ENCODE data around the gene COL21A1. TPM values are rescaled to one million over a fixed set of nuclear protein-coding genes. Genes with fewer than 3 reads are reported as not detected.

The COL21A1 gene
- total RNA-seq, 1 donor: 29.0 TPM

- DNase-seq (ENCODE audit: low read depth): peak; percentile 78
- TF ChIP-seq, protein P1, sequence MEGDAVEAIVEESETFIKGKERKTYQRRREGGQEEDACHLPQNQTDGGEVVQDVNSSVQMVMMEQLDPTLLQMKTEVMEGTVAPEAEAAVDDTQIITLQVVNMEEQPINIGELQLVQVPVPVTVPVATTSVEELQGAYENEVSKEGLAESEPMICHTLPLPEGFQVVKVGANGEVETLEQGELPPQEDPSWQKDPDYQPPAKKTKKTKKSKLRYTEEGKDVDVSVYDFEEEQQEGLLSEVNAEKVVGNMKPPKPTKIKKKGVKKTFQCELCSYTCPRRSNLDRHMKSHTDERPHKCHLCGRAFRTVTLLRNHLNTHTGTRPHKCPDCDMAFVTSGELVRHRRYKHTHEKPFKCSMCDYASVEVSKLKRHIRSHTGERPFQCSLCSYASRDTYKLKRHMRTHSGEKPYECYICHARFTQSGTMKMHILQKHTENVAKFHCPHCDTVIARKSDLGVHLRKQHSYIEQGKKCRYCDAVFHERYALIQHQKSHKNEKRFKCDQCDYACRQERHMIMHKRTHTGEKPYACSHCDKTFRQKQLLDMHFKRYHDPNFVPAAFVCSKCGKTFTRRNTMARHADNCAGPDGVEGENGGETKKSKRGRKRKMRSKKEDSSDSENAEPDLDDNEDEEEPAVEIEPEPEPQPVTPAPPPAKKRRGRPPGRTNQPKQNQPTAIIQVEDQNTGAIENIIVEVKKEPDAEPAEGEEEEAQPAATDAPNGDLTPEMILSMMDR (IDR thresholded peaks at IDR 0.05; ENCODE audit: insufficient read depth, low read length): no peak
- H3K4me3 ChIP-seq (ENCODE audit: low read depth, low read length): no peak overlapping the region
Measured at GRCh38 chr6:56227071-56227879, 20.1 kb downstream of the COL21A1 start.

DNA sequence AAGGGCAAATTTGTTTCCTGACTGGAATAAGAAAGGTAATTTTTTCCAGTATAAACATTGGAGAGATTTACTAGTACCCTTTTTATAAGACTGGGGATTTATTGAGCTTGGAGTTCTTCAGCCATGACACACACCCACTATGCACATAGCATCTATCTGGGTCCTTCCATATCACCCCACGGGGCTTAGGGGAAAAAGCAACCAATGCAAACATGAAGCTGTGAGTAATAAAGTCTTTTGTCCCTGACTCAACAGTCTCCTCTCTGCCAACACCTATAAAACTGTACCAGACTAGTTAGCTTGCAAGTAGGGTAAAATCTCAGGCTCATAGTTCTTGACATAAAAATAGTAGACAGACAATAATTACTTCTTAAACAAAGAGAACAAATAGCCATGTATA is 23.4 kb downstream of the COL21A1 start:
- H3K4me3 ChIP-seq (ENCODE audit: low read depth, low read length): no peak overlapping the region
- peak; percentile 68 for DNase-seq (ENCODE audit: low read depth)
- TF ChIP-seq, protein P1 (IDR thresholded peaks at IDR 0.05; ENCODE audit: insufficient read depth, low read length): no peak

- TF ChIP-seq, protein P1 (IDR thresholded peaks at IDR 0.05; ENCODE audit: insufficient read depth, low read length): no peak
- no peak overlapping the region for H3K4me3 ChIP-seq (ENCODE audit: low read depth, low read length)
- DNase-seq (ENCODE audit: low read depth): peak; percentile 97
Measured at GRCh38 chr6:56222499-56222898, 24.9 kb downstream of the COL21A1 start.

GRCh38 chr6:56220078-56220477 is 27.3 kb downstream of the COL21A1 start:
- TF ChIP-seq, protein P1 (IDR thresholded peaks at IDR 0.05; ENCODE audit: insufficient read depth, low read length): no peak
- no peak overlapping the region for H3K4me3 ChIP-seq (ENCODE audit: low read depth, low read length)
- no peak for DNase-seq (ENCODE audit: low read depth)

GRCh38 chr6:56214703-56215101 is 32.7 kb downstream of the COL21A1 start:
- no peak overlapping the region for H3K4me3 ChIP-seq (ENCODE audit: low read depth, low read length)
- TF ChIP-seq, protein P1 (IDR thresholded peaks at IDR 0.05; ENCODE audit: insufficient read depth, low read length): no peak

GRCh38 chr6:56214041-56214702 is 33.2 kb downstream of the COL21A1 start:
- TF ChIP-seq, protein P1 (IDR thresholded peaks at IDR 0.05; ENCODE audit: insufficient read depth, low read length): no peak
- no peak overlapping the region for H3K4me3 ChIP-seq (ENCODE audit: low read depth, low read length)
- DNase-seq (ENCODE audit: low read depth): peak; percentile 86

More at GRCh38 chr6:56214703-56215101, 32.7 kb downstream of the COL21A1 start:
- DNase-seq (ENCODE audit: low read depth): no peak
